BJ (cell line): Measurements from ENCODE around the gene KLK3. TPM values are rescaled to one million over a fixed set of nuclear protein-coding genes. Genes with fewer than 3 reads are reported as not detected.

ENCODE experiments used
- CTCF ChIA-PET: fragments of 350-600 bp; formaldehyde crosslinking; extraction: SDS; loops from one replicate; lab custom pipeline; 2021; ENCODE audit warnings: antibody characterized with exemption, inconsistent platforms; lab: Yijun Ruan, JAX
- POLR2A ChIA-PET: fragments of 300-600 bp; sonication (Branson Sonifier 250); formaldehyde crosslinking; extraction: SDS; loops from one replicate; lab custom pipeline; 2021; ENCODE audit warnings: antibody characterized with exemption; lab: Charles Lee
- DNase-seq: peaks from one replicate; pipeline ENCODE4 v3.0.0-alpha.2; 2011; ENCODE audit warnings: low read depth
- H3K27me3 ChIP-seq: 2 replicates; pipeline ENCODE4 v1.6.0; 2011; ENCODE audit warnings: low read length; ENCODE audit not compliant: control insufficient read depth, insufficient read depth
- H3K36me3 ChIP-seq: 2 replicates; pipeline ENCODE4 v1.5.1; 2011; ENCODE audit warnings: low read length; ENCODE audit not compliant: control insufficient read depth, insufficient read depth
- H3K4me3 ChIP-seq: 2 replicates; pipeline ENCODE4 v1.5.1; 2011; ENCODE audit warnings: low read depth, mild to moderate bottlenecking, control low read depth, low read length
- polyA plus RNA-seq: library from polyadenylated mRNA; depleted of rRNA; stranded (reverse); fragments of >200 nt; gene quantifications from 2 replicates; pipeline ENCODE4 v1.2.3, GENCODE V29; 2011
- TF ChIP-seq, protein P1 (sequence below): IDR thresholded peaks from 2 replicates; pipeline ENCODE4 v1.5.1; 2011; ENCODE audit warnings: low read depth, mild to moderate bottlenecking, control low read depth, inconsistent platforms, low read length, moderate library complexity; ENCODE audit not compliant: insufficient read depth

KLK3 gene
- polyA plus RNA-seq, 1 experiment: not detected

DNA sequence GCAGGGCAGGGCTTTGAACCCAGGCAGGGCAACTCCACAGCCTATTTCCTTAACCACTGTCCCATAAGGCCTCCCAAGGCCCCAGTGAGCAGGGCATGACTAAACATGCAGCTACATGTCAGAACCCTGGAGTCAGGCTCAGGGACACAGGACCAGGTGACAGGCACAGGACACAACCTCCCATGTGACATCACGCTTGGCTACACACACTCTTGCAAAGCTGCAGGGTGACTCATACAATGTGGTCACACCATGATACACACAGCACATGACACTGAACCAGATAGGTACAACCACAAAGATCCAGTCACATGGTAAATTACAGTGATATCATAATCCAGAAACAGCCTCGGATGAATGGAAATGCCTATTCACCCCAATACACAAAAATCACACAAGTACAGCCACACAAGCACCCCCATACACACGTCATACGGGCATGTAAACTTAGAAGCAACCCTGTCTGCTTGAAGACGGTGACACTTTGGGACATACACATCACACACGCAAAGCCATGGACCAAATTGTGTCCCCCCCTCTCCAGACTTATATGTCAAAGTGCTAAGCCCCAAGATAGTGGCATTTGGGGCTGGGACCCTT, 42.0 kb downstream of the KLK3 start:
- Histone ChIP-seq H3K4me3 (no peak overlapping the region), H3K27me3 (no peaks in the 10 kb centered on the region), H3K36me3 (no peaks in the 10 kb centered on the region)
- TF ChIP-seq, protein P1, sequence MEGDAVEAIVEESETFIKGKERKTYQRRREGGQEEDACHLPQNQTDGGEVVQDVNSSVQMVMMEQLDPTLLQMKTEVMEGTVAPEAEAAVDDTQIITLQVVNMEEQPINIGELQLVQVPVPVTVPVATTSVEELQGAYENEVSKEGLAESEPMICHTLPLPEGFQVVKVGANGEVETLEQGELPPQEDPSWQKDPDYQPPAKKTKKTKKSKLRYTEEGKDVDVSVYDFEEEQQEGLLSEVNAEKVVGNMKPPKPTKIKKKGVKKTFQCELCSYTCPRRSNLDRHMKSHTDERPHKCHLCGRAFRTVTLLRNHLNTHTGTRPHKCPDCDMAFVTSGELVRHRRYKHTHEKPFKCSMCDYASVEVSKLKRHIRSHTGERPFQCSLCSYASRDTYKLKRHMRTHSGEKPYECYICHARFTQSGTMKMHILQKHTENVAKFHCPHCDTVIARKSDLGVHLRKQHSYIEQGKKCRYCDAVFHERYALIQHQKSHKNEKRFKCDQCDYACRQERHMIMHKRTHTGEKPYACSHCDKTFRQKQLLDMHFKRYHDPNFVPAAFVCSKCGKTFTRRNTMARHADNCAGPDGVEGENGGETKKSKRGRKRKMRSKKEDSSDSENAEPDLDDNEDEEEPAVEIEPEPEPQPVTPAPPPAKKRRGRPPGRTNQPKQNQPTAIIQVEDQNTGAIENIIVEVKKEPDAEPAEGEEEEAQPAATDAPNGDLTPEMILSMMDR: no peak
- ChIA-PET CTCF (no interaction called here), POLR2A (no interaction called here)
- no peak for DNase-seq

DNA sequence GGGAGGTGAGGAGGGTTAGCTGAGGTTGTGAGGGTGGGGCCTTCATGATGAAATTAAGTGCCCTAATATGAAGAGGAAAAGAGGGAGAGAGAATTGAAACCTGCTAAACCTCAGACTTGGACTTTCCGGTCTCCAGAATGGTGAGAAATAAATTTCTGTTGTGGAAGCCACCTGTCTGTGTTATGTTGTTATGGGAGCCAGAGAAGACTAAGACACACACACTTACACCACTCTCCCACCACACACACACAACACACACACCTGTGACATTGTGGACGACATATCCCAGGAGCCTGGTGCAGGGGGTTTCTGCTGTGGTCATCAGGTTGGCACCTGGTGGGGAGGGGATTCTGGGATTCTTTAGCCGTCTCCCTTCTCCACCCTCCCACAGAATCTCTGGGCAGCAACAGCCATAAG, 42.5 kb downstream of the KLK3 start:
- no peaks in the 10 kb centered on the region for H3K36me3 ChIP-seq
- POLR2A ChIA-PET: no interaction called here

DNA sequence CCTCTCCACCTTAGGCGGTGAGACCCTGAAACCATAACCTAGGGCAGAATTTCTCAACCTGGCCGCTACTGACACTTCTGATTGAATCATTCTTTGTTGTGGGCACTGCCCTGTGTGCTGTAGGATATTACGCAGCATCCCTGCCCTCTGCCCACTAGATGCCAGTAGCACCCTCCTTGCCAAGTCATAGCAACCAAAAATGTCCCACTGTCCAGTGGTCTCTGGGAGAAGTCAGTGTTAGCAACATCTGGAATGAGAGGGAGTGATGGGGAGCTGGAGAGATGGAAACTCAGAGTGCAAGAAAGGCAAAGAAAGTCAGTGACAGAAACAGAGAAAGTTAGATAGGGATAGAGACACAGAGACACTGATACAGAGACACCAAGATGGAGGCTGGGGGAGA, 42.9 kb downstream of the KLK3 start:
- no peak for DNase-seq
- CTCF ChIA-PET: no interaction called here
- POLR2A ChIA-PET: no interaction called here
- TF ChIP-seq, protein P1: no peak
- Histone ChIP-seq H3K36me3 (no peaks in the 10 kb centered on the region), H3K27me3 (no peaks in the 10 kb centered on the region), H3K4me3 (no peak overlapping the region)

More for the DNA sequence above, 42.5 kb downstream of the KLK3 start:
- no peak overlapping the region for H3K4me3 ChIP-seq
- TF ChIP-seq, protein P1: no peak
- H3K27me3 ChIP-seq: no peaks in the 10 kb centered on the region
- DNase-seq: no peak
- CTCF ChIA-PET: no interaction called here

DNA sequence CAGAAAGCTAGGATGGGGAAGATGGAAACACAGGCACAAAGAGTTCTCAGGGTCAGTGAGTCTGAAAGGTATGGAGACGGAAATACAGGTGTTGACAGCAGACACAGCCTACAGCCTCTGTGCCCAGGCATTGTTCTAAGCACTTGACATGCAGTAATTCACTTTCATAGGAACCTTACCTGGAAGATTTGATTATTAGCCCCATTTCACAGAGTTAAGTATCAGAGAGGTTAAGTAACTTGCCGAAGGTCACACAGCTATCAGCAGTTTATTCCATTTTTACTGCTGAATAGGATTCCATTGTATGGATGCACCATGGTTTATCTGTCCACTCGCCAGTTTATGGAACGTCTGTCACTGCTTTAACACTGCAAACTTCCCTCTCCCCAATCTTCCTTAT, 43.3 kb downstream of the KLK3 start:
- TF ChIP-seq, protein P1: no peak
- DNase-seq: no peak
- Histone ChIP-seq H3K4me3 (no peak overlapping the region), H3K36me3 (no peaks in the 10 kb centered on the region), H3K27me3 (no peaks in the 10 kb centered on the region)
- POLR2A ChIA-PET: no interaction called here
- CTCF ChIA-PET: no interaction called here

DNA sequence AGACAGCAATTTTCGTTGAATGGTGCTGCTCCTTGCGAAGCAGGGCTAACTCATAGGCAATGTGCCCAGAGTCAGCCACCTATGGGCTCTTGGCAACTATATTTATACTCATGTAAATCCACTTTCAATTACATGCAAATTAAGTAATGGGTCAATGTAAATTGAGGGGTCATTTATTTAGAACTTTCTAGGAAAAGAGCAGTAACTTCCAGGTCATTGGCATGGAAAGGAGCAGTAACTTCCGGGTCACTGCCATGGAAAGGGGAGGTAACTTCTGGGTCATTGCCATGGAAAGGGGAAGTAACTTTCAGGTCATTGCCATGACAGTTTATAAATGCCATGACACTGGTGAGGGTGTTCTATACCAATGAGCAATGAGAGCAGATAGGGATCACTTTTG, 44.9 kb downstream of the KLK3 start:
- Histone ChIP-seq H3K36me3 (no peaks in the 10 kb centered on the region), H3K4me3 (no peak overlapping the region), H3K27me3 (no peaks in the 10 kb centered on the region)
- no peak for DNase-seq
- TF ChIP-seq, protein P1: no peak
- CTCF ChIA-PET: no interaction called here
- POLR2A ChIA-PET: no interaction called here
